Esophagus (tissue), 2 donors: ENCODE measurements around the gene PDCD1. TPM values are rescaled to one million over a fixed set of nuclear protein-coding genes. Genes with fewer than 3 reads are reported as not detected.
"Not testable (repeated sequence)": the region's sequence is repeated elsewhere in the genome, so short reads cannot be mapped to it uniquely, and the experiment has no call there.

Source experiments
- H3K27ac ChIP-seq, 2 donors: one replicate each; pipeline ENCODE4 v1.5.1; 2013; ENCODE audit warnings: low read depth in 2 of 2, mild to moderate bottlenecking in 2 of 2, inconsistent platforms in 1 of 2, low read length in 1 of 2, moderate library complexity in 1 of 2
- H3K27me3 ChIP-seq, 2 donors: one replicate each; pipeline ENCODE4 v1.6.1; 2013; ENCODE audit warnings: low read length in 2 of 2, control low read depth in 1 of 2, mild to moderate bottlenecking in 1 of 2; ENCODE audit not compliant: insufficient read depth in 2 of 2, control insufficient read depth in 1 of 2
- H3K36me3 ChIP-seq, 2 donors: one replicate each; pipeline ENCODE4 v1.6.1; 2013; ENCODE audit warnings: low read length in 1 of 2; ENCODE audit not compliant: control insufficient read depth in 2 of 2, insufficient read depth in 2 of 2
- H3K4me1 ChIP-seq, 2 donors: one replicate each; pipeline ENCODE4 v1.6.1; 2013; ENCODE audit warnings: low read length in 1 of 2; ENCODE audit not compliant: control insufficient read depth in 2 of 2, insufficient read depth in 2 of 2
- H3K4me3 ChIP-seq, 2 donors: one replicate each; pipeline ENCODE4 v1.5.1; 2013; ENCODE audit warnings: low read length in 2 of 2, mild to moderate bottlenecking in 2 of 2, low read depth in 1 of 2, moderate library complexity in 1 of 2
- H3K9me3 ChIP-seq, 2 donors: one replicate each; pipeline ENCODE4 v1.6.1; 2013; ENCODE audit warnings: mild to moderate bottlenecking in 2 of 2, low read depth in 1 of 2, low read length in 1 of 2, moderate library complexity in 1 of 2; ENCODE audit not compliant: control insufficient read depth in 2 of 2, insufficient read depth in 1 of 2
- WGBS, 2 donors: extraction: QIAGEN DNeasy Blood & Tissue Kit; methylation state at CpG; one replicate each; pipeline ENCODE4 v1.1.7; 2013; 5-methylcytosine and 5-hydroxymethylcytosine counted together
- polyA plus RNA-seq, 2 donors: library from polyadenylated mRNA; stranded (reverse); fragments of 200-250 nt; gene quantifications; one replicate each; pipeline ENCODE4 v1.2.3, GENCODE V29; 2013
- donor health status: healthy with polysubstance abuse.
- donor health status: Bipolar disorder and iron deficiency.

PDCD1 gene
- polyA plus RNA-seq, 2 donors = 0.54 to 0.73 TPM

GRCh38 chr2:241820625-241821384 lies 37.9 kb downstream of the PDCD1 start:
- Histone ChIP-seq H3K27ac (no peak overlapping the region), H3K9me3 (no peaks in the 10 kb centered on the region), H3K36me3 (no peaks in the 10 kb centered on the region), H3K27me3 (no peaks in the 10 kb centered on the region), H3K4me1 (no peaks in the 10 kb centered on the region), H3K4me3 (no peak overlapping the region)
- 80 to 85% methylated on average over 28 to 31 of the region's 31 CpGs for WGBS, 2 donors

DNA sequence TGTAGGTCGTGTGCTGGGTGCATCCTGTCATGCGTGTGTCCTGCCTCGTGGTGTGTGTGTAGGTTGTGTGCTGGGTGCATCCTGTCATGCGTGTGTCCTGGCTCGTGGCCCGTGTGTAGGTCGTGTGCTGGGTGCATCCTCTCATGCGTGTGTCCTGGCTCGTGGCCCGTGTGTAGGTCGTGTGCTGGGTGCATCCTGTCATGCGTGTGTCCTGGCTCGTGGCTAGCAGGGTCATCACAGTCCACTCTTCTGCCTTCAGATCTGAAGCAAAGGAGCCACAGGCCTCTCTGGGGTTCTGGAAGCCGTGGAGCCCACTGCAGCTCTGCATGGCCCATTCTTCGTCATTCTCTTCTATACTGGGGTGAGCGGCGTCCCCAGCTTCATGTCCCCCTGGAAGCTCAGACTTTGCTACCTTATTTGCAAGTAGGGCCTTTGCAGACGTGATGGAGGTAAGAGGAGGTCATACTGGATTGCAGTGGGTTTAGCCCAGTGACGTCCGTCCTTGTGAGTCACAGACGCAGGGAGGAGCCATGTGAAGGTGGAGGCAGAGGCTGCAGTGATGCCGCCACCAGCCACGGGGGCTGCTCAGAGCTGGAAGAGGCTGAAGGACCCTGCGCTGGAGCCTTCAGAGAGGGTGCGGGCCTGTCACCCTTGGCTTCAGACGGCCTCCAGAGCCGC lies 38.6 kb downstream of the PDCD1 start:
- H3K4me1 ChIP-seq, H3K27me3 ChIP-seq, H3K9me3 ChIP-seq, H3K27ac ChIP-seq, H3K36me3 ChIP-seq, H3K4me3 ChIP-seq: not testable (repeated sequence)
- WGBS, 2 donors = 80 to 84% methylated on average over 27 of the region's 27 CpGs

- H3K27me3 ChIP-seq = no peaks in the 10 kb centered on the region
- 52 to 69% methylated on average over 10 of the region's 10 CpGs for WGBS, 2 donors
- H3K9me3 ChIP-seq = no peaks in the 10 kb centered on the region
- H3K36me3 ChIP-seq = no peaks in the 10 kb centered on the region
- no peak overlapping the region for H3K27ac ChIP-seq
- H3K4me3 ChIP-seq = no peak overlapping the region
- no peaks in the 10 kb centered on the region for H3K4me1 ChIP-seq
Observed at GRCh38 chr2:241818943-241819270, 39.8 kb downstream of the PDCD1 start.

DNA sequence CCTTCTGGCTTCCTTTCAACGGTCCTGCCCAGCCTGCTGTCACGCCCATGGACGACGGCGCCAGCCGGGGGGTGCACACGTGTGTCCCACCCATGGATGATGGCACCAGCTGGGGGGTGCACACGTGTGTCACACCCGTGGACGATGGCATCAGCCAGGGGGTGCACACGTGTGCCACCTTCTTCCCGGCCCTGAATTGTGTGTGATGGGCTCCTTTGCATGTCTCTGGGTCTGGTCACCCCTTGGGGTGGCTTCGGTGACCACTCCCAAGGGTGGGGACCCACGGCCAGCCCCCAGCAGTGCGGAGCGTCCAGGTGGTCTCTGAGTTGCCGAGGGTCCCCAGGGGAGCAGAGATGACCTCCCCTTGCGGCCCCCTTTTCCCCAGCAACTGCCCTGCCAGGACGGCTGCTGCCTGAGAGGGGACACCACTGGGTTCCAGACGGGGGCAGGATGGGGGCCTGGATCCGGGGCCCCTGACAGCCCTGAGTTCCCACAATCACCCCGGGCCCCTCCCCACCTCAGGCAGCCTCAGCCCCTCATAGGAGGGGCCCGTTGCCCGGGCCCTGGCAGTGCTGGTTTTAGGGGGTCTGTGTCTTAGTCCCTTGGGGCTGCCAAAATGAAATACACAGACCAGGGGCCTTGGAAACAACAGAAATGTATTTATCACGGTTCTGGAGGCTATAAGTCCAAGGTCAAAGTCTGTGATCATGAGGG lies 40.3 kb downstream of the PDCD1 start:
- H3K4me1 ChIP-seq = no peaks in the 10 kb centered on the region
- WGBS, 2 donors = 74 to 76% methylated on average over 25 of the region's 25 CpGs
- no peaks in the 10 kb centered on the region for H3K27me3 ChIP-seq
- H3K9me3 ChIP-seq = no peaks in the 10 kb centered on the region
- no peak overlapping the region for H3K4me3 ChIP-seq
- H3K36me3 ChIP-seq = no peaks in the 10 kb centered on the region
- no peak overlapping the region for H3K27ac ChIP-seq

DNA sequence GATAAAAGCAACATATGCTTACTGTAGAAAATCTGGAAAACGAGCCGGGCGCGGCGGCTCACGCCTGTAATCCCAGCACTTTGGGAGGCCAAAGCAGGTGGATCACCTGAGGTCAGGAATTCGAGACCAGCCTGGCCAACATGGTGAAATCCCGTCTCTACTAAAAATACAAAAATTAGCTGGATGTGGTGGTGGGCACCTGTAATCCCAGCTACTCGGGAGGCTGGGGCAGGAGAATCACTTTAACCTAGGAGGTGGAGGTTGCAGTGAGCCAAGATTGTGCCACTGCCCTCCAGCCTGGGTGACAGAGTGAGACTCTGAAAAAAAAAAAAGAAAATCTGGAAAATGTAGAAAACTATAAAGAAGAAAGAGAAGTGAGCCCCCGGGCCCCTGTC lies 40.9 kb downstream of the PDCD1 start:
- H3K27ac ChIP-seq, H3K4me1 ChIP-seq, H3K4me3 ChIP-seq, H3K36me3 ChIP-seq, H3K27me3 ChIP-seq, H3K9me3 ChIP-seq: not testable (repeated sequence)
- WGBS, 2 donors = 77 to 80% methylated on average over 8 to 10 of the region's 10 CpGs

DNA sequence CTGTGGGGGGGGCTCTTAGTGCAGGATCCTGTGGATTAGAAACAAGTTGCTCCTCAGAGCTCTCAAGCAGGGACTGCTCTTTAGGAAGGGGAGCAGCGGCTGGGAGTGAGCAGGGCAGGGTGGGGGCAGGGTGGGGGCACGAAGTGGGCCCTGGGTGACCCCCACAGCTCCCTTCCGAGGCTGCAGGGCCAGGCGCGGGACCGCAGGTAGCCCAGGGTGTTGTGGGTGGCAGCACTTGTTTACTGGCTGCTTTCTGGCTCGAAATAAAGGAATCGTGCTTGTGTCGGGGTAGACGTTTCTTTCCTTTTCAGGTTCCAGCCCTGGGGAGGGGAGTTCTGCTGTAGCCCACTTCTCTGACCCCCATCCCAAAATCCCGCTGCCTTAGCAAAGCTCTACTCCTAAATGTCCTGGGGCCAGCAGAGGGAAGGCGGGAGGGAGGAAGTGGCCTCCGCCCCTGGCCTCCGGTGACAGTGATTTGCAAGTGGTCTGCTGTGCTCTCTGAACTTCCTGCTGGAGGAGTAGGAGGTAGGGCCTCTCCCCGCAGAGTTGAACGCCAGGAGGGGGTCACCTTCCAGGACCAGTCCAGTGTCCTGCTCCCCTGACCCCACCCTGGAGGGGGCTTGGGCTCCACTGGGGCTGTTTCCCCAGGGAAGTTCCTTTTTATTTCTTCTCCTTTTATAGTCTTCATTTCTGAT lies 41.4 kb downstream of the PDCD1 start:
- Histone ChIP-seq H3K36me3 (no peaks in the 10 kb centered on the region), H3K4me3 (no peak overlapping the region), H3K27ac (no peak overlapping the region), H3K27me3 (no peaks in the 10 kb centered on the region), H3K4me1 (peaks cover 0 to 2% of the 10 kb centered on the region in 2 donors), H3K9me3 (no peaks in the 10 kb centered on the region)
- 39 to 50% methylated on average over 16 of the region's 16 CpGs for WGBS, 2 donors

- Histone ChIP-seq H3K27me3 (no peaks in the 10 kb centered on the region), H3K4me1 (peaks cover 0 to 2% of the 10 kb centered on the region in 2 donors), H3K27ac (no peak overlapping the region), H3K4me3 (no peak overlapping the region), H3K36me3 (no peaks in the 10 kb centered on the region), H3K9me3 (no peaks in the 10 kb centered on the region)
- 70 to 75% methylated on average over 32 to 33 of the region's 33 CpGs for WGBS, 2 donors
Observed at GRCh38 chr2:241816431-241817121, 42.1 kb downstream of the PDCD1 start.

DNA sequence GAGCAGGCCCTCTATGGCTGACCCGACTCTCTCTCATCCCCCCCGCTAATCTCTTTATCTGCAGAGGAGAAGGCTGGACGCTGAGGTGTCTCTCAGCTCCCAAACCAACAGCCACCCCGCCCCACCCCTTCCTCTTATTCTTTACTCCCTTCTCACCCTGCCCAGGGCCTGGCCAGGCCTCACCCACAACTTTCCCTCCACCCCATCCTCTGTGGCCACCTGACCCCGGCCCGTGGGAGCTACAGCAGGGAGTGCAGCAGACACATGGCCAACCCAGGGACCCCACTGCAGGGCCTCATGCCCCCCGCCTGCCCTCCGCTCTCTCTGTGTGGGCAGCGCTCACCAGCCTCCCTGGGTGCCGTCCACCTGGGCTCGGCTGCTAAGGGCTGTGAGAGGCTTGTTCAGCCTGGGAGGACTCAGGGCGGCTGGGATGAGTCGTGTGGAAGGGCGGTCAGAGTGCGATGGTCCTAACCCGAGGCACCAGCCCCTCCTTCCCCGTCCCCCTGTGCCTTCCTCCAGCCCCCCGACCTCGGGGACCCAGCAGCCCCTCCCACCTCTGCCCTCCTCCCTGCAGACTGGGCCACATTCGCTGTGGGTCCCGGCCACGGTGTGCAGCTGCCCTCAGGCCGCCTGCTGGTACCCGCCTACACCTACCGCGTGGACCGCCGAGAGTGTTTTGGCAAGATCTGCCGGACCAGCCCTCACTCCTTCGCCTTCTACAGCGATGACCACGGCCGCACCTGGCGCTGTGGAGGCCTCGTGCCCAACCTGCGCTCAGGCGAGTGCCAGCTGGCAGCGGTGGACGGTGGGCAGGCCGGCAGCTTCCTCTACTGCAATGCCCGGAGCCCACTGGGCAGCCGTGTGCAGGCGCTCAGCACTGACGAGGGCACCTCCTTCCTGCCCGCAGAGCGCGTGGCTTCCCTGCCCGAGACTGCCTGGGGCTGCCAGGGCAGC lies 42.9 kb downstream of the PDCD1 start:
- Histone ChIP-seq H3K27me3 (no peaks in the 10 kb centered on the region), H3K36me3 (no peaks in the 10 kb centered on the region), H3K4me1 (peaks cover 0 to 2% of the 10 kb centered on the region in 2 donors), H3K4me3 (no peak overlapping the region), H3K27ac (no peak overlapping the region), H3K9me3 (no peaks in the 10 kb centered on the region)
- 76 to 78% methylated on average over 45 to 48 of the region's 48 CpGs for WGBS, 2 donors
